8988T (cell line): ENCODE data around the gene AMMECR1.
"Not testable (repeated sequence)": the region's sequence is repeated elsewhere in the genome, so short reads cannot be mapped to it uniquely, and the experiment has no call there.

Experiments used
- DNase-seq: peaks from one replicate; pipeline ENCODE4 v3.0.0; 2011

AMMECR1 gene

DNA sequence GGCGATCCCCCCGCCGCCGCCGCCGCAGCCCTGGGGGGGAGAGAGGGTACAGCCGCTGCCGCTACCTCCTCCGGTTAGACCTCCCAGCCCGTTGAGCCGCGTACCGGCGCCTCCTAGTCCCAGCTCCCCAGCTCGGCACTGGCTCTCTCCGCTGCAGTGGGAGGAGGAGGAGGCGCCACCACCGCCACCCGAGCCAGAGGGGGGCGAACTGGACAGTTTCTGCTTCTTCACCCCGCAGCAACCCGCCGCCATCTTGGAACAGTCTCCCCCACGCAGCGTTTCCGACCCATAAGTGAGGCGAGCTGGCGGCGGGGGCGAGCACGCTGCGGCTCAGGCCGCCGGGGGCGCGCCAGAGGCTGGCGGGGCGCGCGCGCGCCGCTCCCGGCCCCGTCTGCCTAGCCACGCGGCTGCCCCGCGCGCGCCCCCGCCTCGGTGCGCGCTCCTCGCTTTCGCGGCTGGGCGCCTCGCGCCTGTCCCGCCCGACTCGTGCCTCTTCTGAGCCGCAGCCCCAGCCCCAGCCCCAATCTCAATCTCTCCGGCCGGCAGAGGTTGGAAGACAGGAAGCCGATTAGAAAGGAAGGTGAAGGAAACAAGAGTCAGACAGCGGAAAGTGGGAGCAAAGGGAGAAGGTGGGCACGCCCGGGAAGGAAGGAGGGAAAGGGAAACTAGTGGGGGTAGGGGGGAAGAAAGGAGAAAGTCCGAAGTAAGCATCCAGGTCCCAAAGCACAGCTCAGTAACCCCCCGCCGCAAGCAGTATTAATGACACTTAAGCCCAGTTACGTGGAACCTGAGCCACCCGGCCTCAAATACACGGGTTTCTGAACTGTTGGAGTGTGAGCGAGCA is at the start of gene AMMECR1:
TSS of gene AMMECR1 (minus strand) at position 266 of the 844 bp plus-strand sequence. CDS start at position 252, 14 bp downstream.
- peak; percentile 53 for DNase-seq

DNA sequence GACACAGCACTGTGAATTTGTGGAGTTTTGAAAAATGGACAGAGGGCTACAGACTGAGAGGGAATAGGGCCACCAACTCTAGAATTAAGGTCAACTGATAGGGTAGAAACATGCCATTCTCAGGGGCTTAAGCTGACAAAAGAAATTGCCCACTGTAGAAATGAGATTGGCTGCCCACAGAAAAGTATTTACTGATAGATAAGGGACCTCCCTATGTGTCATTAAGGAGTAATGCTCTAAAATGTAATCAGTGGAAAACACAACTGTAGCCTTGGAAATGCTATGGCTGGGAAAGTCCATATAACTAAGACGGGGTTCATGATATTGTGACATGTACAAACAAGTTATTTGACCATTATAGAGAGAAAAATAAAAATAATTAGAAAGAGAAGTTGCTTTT is 45.4 kb upstream of the AMMECR1 start:
- no peak for DNase-seq

DNA sequence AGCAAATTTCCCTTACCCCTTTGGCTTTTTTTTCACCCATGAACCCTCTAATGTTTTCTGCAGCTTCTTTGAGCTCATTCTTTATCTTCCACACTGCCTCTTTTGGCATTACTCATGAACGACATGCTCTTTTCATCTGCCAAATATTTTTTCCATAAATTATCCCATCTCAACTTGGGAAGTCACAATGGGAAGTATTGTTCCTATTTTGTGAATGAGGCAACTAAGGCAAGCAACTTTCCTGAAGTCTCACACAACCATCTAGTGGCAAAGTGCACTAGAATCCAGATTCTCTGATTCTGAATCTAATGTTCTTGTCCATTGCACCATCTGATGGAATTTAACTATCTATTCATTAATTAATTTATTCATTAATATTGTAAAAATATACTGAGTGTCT is 41.4 kb upstream of the AMMECR1 start:
- no peak for DNase-seq

DNA sequence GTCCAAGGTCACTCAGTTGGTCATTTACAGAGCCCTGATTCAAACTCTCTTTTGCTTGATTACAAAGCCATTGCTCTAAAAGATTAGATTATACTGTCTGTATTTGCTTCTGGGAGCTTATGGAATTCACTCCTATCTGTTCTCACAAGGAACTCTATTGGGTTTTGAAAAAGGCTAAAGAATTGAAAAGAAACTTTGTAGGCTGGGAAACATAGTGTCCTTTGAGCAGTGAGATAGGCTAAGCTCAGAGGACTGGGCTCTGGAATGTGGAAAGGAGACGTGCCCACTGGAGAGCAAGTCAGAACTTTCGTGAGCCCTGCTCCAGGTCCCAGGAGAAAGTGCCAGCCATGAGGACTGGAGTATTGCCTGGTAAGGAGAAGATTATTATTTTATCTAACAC is 40.7 kb upstream of the AMMECR1 start, which contains the start of gene RTL9:
TSS of gene RTL9 (plus strand) at position 301 of the 400 bp plus-strand sequence. CDS start 91,770 bp downstream, outside the sequence.
- DNase-seq, result no peak

DNA sequence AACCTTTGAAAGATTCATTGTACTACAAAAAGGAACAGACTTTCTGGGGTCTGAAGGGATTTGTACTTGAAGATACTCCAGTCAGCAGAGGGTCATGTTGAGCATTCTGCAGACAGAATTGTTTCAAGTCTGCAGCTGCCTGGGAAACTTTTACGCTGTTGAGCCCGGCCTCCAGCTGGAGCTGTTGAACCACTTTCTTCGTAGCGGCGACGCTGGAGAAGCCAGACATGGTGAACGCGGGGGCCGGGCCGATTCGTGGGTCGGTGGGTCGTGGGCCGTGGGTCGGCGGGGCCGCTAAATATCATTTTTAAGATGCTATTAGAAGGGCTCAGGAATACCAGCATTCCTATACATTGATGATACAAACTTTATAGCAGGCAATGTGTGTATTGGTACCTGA is 28.8 kb upstream of the AMMECR1 start:
- no peak for DNase-seq

DNA sequence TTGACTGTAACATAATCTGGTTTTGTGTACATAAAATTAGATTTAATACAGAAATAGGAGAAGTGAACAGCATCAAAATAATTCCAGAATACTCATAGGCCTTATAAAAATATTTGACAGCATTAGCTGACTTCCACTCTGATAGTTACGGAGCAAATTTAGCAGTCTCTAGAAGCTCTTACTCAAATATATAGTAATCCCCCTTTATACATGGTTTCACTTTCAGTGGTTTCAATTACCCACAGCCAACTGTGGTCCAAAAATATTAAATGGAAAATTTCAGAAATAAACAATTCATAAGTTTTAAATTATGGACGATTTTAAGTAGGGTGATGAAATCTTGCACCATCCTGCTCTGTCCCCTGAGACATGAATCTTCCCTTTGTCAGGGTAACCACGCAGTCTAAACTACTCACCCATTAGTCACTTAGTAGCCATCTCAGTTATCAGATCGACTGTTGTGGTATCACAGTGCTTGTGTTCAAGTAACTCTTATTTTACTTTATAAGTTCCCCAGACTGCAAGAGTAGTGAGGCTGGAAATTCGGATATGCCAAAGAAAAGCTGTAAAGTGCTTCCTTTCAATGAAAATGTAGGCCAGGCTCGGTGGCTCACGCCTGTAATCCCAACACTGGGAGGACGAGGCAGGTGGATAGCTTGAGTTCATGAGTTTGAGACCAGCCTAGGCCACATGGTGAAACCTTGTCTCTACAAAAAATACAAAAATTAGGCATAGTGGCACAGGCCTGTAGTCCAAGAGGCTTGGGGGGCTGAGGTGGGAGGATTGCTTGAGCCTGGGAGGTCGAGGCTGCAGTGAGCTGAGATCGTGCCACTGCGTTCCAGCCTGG is 23.5 kb upstream of the AMMECR1 start:
- DNase-seq, result no peak

DNA sequence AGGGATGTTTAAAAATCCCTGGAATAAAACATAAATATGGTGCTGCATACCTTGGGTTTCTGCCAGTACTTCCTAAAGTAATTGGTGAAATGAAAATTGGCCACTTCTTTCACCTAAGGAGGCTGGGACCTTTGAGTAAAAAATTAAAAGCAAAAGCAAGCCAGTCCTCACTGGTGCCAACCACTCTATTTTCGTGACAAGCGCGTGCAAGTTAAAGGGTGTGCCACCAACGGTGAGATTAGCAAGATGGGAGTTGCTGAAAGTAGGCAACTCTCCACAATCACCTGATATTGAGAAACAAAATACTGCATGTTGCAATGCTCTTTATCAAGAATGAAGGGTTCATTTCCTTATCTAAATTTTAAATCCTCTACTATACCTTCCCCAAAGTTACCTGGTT is 21.1 kb upstream of the AMMECR1 start:
- DNase-seq, result no peak

DNA sequence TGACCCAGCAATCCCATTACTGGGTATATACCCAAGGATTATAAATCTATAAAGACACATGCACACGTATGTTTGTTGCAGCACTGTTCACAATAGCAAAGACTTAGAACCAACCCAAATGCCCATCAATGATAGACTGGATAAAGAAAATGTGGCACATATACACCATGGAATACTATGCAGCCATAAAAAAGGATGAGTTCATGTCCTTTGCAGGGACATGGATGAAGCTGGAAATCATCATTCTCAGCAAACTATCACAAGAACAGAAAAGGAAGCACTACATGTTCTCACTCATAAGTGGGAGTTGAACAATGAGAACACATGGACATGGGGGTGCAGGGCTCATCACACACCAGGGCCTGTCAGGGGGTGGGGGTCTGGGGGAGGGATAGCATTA is 15.6 kb upstream of the AMMECR1 start:
- DNase-seq, result not testable (repeated sequence)

DNA sequence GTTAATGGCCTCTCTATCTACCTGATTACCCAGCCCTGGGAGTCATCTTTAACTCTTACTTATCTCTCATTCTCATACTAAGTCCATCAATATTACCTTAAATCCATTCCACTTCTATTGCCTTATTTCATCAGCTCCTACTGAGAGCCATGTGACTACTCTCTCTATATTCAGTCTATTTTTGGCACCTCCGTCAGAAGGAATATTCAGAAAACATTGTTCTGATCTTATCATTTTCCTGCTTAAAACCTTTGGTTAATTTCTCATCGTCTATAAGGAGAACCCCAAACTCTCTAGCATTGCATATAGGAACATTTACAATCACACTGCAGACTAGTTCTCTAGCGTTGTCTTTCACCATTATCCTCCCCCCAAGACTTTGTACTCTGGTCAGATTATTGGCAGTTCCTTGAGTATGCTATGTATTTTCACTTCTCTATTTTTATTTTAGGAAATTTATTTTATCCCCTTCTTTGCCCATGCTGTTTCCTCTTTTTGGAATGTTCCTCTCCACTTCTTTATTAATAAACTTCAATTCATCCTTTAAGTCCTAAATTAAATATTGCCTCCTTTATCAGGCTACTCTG is 13.7 kb upstream of the AMMECR1 start:
- no peak for DNase-seq

DNA sequence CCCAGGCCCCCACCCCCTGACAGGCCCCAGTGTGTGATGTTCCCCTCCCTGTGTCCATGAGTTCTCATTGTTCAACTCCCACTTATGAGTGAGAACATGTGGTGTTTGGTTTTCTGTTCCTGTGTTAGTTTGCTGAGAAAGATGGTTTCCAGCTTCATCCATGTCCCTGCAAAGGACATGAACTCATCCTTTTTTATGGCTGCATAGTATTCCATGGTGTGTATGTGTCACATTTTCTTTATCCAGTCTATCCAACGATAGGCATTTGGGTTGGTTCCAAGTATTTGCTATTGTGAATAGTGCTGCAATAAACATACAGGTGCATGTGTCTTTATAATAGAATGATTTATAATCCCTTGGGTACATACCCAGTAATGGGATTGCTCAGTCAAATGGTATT is 10.7 kb upstream of the AMMECR1 start:
- not testable (repeated sequence) for DNase-seq

DNA sequence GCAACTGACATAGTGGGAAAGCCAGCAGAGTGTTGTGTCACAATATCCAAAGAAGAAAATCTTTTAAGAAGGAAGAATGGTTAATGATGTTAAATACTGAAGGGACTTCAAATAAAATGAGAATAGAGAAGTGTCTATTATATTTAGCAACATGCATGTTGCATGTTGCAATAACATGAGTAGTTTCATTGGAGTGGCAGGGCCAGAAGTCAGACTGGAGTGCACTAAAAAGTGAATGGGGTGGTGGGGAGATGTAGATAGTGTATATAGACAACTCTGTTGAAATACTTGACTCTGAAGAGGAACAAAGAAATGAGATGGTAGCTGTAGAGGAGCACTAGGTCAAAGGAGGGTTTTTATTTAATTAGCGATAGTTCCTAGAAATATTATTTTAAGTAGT is 9.5 kb upstream of the AMMECR1 start:
- no peak for DNase-seq

DNA sequence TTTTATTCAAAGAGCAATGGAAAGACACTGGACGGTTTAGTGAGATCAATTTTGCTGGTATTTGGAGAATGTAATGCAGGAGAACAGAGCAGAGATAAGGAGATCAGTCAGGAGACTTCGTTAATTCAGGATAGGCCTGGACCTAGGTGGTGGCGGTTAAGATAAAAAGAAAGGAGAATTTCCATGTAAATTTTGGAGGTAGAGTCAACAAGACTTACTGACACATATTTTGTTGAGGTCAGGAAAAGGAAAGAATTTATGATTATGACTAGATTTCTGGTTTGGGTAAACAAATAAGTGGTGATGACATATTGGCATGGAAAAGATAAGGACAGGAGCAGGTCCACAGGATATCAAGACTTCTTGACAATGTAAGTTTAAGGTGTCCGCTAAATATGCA is 8.8 kb upstream of the AMMECR1 start:
- DNase-seq, result no peak

DNA sequence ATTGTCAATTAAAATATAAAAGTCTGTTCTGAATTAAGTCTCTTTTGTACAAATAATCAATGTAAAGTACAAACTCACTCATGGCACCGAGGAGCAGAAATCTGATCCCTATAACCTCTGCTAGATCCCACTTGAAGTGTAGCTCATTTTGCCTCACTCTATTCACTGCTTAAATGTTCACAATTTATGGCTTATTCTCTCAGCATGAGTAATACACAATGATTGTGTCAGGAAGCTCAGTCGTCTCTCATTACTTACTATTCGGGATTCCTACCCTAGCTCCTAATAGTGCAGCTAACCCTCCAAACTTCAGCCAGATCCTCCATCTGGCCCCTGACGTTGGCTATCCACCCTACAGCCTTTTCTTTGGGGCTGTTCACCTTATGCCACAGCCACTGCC is 4.7 kb upstream of the AMMECR1 start:
- no peak for DNase-seq

DNA sequence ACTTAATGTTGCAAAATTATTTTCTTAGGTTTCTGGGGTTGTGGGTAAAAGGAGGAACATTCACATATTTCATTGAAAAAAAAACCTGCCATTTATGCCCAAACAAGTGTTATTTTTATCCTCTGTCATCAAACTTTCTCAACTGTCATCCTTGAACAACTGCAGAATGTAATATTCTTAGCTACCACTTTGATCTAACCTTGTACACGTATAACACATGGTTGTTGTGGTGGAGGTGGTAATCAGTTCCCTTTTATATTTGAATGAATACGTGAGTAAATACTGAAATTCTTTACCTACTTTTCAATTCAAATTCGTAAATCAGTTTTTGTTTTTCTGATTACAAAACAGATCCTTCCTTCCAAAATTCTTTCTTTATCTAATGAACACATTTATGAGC is 3.8 kb upstream of the AMMECR1 start:
- DNase-seq, result no peak

DNA sequence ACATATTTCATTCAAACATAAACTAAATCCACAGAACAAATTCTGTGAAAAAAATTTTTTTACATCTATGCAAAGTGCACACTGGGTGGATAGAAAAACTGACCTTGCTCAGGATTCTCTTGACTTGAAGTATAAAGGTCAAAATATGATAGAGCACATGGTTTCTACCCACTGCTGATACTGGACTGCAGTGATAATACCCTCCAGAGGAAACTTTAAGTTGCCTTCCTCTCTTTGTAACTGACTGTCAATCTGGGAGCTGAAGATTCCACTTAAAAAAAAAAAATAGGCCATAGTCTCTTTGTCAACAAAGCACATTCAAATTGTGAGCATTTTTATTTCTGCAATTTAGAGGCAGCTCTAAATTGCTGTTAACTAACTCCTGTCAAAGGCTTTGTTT is 3.2 kb upstream of the AMMECR1 start:
- DNase-seq, result no peak

DNA sequence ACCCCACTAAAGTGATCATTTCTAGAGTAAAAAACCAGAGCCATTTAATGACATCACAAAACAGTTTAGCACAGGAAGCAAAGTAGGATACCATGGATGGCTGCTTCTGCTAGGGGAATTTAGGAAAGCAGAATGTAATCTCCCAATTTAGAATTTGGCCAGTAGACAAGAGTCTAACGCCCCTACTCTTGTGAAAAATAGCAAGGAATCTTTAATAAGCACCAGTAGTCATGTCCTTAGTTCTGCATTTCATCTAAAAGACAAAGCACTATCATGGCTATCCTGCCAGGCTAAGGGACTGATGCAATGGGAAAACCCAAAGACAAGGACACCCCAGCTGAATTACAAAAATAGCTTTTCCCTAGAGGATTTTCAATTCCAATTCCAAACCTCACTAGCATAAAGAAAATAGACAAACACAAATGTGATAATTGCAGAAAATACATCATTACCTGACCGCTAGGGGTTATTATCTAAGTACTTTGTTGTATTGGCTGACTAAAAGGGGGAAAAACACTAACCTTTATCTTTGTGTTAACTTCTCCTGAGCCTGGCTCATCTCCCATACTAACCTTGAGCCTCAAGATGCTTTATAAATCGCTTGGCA is 2.6 kb upstream of the AMMECR1 start:
- DNase-seq, result no peak

DNA sequence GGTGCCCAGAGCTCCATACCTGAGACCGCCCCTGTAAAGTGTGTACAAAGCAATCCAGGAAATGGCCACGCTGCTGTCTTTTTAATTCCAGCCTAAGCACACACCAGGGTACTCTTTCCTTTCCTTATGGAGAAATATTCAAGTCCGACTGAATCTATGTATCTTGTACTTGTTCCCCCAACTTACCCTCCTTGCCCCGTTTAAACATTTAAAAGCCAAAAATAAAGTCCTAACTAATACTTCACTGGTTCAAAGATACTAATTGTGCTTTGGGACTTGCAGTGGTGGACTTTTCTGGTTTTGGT is 731 bp upstream of the AMMECR1 start:
- DNase-seq, result no peak

DNA sequence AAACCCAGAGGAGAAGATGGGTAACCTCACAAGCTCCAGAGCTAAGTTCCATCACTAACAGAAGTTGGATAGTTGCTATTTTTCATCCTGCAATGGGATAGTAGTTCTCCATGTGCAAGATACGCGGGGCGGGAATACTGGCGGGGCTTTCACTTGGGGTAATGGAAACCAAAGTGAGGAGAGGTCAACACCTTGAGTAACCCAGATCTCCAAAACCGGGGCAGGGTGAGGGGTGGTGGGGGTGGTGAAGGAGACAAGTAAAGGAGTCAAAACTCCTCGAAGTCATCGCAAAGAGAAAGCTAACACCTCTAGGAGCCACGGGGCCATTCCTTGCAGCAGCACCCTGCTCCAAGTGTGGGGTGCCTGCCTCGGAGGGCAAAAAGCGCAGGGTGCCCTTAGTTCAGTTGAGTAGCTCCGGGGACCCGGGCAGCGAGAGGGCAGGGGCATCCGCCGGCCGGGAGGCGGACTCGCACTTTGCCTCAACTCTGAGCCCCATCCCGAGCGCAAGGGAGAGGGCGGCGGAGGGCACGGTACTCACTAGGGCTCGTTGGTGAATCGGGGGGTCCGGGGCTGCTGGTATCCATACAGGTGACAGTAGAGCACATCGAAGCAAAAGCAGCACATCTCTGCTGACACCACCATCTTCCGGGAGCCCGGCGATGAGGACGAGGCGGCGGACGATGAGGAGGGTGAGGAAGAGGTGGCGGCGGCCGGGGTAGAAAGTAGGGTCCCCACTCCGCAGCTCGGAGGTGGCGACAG is 645 bp downstream of the AMMECR1 start:
- peak; percentile 20 for DNase-seq

DNA sequence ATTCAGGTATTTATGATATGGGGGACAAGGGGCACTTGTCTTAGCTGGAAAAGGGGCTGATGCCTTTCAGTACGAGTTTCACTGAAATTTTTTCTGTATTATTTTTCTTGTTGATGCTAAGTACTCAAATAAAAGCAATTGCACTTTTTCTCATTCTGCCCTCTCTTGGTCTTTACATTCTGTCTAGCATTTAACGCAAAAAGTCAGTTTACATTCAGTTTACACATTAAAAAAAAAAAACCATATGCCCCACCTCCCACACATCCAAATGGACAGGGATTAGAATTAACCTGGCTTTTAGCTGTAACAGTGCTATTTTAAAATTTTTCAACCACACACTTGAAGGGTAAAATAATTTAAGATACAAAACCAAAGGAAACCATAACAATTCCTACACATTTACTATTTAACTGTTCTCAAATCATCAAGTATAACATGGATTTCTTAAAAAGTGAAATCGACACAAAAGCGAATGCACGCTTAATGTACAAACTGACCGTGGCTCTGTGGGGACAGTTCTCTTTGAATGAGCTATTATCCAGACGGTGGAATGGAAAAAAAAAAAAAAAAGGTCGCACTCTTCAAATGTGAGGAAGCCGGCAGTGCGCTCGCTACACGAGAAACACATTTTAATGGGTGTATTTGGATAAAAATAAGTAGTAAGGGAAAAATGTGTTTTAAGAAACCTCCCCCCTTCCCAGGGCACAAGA is 1.4 kb downstream of the AMMECR1 start:
- DNase-seq, result no peak

DNA sequence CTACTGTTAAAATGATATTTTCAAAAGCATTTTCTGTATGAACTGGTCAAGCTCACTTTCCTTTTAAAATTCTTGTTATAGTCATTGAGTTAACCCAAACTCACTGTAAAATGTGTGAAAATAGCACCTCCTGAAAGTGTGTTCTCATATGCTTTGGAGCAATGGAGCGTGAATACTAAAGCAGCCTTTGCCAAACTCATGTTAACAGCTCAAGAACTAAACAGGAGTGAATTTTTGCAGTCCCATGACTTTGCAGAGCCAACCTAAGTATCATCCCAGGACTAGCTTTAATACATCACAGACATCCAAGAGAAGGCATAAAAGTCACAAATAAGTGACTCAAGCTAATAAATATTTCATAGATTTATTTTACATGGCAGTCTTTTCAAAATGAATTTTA is 2.3 kb downstream of the AMMECR1 start:
- DNase-seq, result no peak

DNA sequence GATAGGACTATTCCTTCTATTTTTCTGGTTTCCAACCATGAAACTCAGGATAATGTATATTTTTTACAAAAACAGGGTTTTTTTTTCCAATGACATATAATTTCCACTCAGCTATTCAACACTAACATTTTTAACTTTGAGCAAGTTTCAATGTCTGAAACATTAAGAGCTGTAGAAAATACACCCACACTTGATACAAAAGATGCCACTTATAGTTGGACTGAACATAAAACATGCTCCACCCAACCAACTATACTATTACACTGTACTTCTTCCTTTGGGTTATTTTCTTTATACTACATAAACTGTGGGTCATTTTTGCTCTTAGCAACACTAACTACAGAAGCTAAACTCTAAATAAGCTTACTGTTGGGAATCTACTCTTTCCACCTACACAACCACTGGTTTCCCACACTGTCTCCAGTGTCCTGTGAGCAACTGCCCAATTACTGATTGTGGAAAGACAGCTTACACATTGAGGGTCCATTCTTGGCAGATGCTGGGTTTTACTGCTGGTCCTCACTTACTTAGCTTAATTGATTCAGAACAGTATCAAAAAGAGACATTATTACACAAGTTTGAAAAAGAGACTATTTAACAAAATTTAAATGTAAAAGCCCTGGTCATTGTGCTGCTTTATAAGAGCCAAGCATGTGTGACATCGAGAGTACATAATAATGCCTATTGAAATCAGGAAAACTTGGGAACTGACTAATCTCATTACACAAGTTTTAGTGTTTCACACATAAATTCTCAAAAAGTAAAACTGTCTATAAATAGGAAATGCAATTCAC is 6.3 kb downstream of the AMMECR1 start:
- no peak for DNase-seq
